SU-DHL-6 (cell line): Measurements from ENCODE around the gene CSRNP3.
A peak's percentile ranks its signal among the peaks of the same experiment; 100 is the strongest.

Experiments
- H2AFZ ChIP-seq: fragments of 200-600 bp; sonication (generic); 2 replicates; pipeline ENCODE4 v1.6.1; 2014; ENCODE audit warnings: low read depth, mild to moderate bottlenecking, moderate library complexity, mixed read lengths, antibody characterized with exemption, low read length; ENCODE audit not compliant: severe bottlenecking
- H3F3A ChIP-seq: fragments of 200-600 bp; shearing (Covaris generic); 2 replicates; pipeline ENCODE4 v1.6.0; 2016; ENCODE audit warnings: antibody characterized with exemption, mild to moderate bottlenecking; ENCODE audit not compliant: insufficient read depth
- H3K27ac ChIP-seq: fragments of 200-600 bp; sonication (generic); 2 replicates; pipeline ENCODE4 v1.5.1; 2016; ENCODE audit warnings: low read depth, mild to moderate bottlenecking, low read length, moderate library complexity, mixed read lengths
- H3K27me3 ChIP-seq: fragments of 200-600 bp; sonication (generic), shearing (Covaris generic); 2 replicates; pipeline ENCODE4 v1.6.0; 2014; ENCODE audit warnings: mild to moderate bottlenecking, low read length
- H3K36me3 ChIP-seq: fragments of 200-600 bp; sonication (generic); 2 replicates; pipeline ENCODE4 v1.6.1; 2014; ENCODE audit warnings: mild to moderate bottlenecking, low read length, mixed read lengths
- H3K4me2 ChIP-seq: fragments of 300-600, 200-600 bp; shearing (Covaris generic), sonication (generic); 2 replicates; pipeline ENCODE4 v1.6.0; 2014; ENCODE audit warnings: low read length, low read depth, mild to moderate bottlenecking; ENCODE audit not compliant: poor library complexity, severe bottlenecking
- H3K4me3 ChIP-seq: fragments of 200-600 bp; sonication (generic); 2 replicates; pipeline ENCODE4 v1.5.1; 2014; ENCODE audit warnings: antibody characterized with exemption, low read length, mild to moderate bottlenecking, mixed read lengths; ENCODE audit not compliant: insufficient read depth, poor library complexity, severe bottlenecking
- H3K79me2 ChIP-seq: fragments of 200-600 bp; sonication (generic); 2 replicates; pipeline ENCODE4 v1.6.1; 2014; ENCODE audit warnings: mild to moderate bottlenecking, low read length, moderate library complexity; ENCODE audit not compliant: insufficient read depth
- H3K9ac ChIP-seq: fragments of 200-600 bp; sonication (generic); 2 replicates; pipeline ENCODE4 v1.7.0; 2014; ENCODE audit warnings: mild to moderate bottlenecking, low read length
- H3K9me2 ChIP-seq: fragments of 200-600 bp; sonication (generic); replicated peaks from 2 replicates; pipeline ENCODE4 v1.6.1; 2014; ENCODE audit warnings: low read length; ENCODE audit not compliant: insufficient read depth
- H3K9me3 ChIP-seq: fragments of 200-600 bp; sonication (generic); 2 replicates; pipeline ENCODE4 v1.6.1; 2014; ENCODE audit warnings: low read length, mixed read lengths; ENCODE audit not compliant: insufficient read depth
- H4K20me1 ChIP-seq: fragments of 200-600 bp; sonication (generic); 2 replicates; pipeline ENCODE4 v1.6.1; 2014; ENCODE audit warnings: low read depth, mild to moderate bottlenecking, antibody characterized with exemption, low read length, moderate library complexity, mixed read lengths
- CTCF ChIP-seq: fragments of 200-600 bp; sonication (generic); IDR thresholded peaks from one replicate; pipeline ENCODE4 v1.5.1; 2017; ENCODE audit warnings: antibody characterized with exemption, mild to moderate bottlenecking, low read length, moderate library complexity; ENCODE audit not compliant: insufficient read depth, poor library complexity, severe bottlenecking
- EZH2phosphoT487 ChIP-seq: fragments of 200-600 bp; sonication (generic), shearing (Covaris generic); conservative IDR thresholded peaks from 2 replicates; pipeline ENCODE4 v1.6.1; 2018; ENCODE audit warnings: mild to moderate bottlenecking, antibody characterized with exemption, low read length, moderate library complexity, mixed read lengths

The CSRNP3 gene

GRCh38 chr2:165561516-165561915, 92.0 kb downstream of the CSRNP3 start:
- no peaks in the 10 kb centered on the region for H3K27me3 ChIP-seq
- no peak overlapping the region for H3K4me2 ChIP-seq
- no peaks in the 10 kb centered on the region for H3F3A ChIP-seq
- no peak overlapping the region for H3K27ac ChIP-seq
- TF ChIP-seq CTCF: no peak
- TF ChIP-seq EZH2phosphoT487: no peak
- no peak overlapping the region for H3K4me3 ChIP-seq
- no peaks in the 10 kb centered on the region for H3K9me3 ChIP-seq
- no peaks in the 10 kb centered on the region for H4K20me1 ChIP-seq
- H3K36me3 ChIP-seq: no peaks in the 10 kb centered on the region
- no peaks in the 10 kb centered on the region for H3K79me2 ChIP-seq
- no peaks in the 10 kb centered on the region for H3K9me2 ChIP-seq
- no peak overlapping the region for H3K9ac ChIP-seq
- no peak overlapping the region for H2AFZ ChIP-seq

DNA sequence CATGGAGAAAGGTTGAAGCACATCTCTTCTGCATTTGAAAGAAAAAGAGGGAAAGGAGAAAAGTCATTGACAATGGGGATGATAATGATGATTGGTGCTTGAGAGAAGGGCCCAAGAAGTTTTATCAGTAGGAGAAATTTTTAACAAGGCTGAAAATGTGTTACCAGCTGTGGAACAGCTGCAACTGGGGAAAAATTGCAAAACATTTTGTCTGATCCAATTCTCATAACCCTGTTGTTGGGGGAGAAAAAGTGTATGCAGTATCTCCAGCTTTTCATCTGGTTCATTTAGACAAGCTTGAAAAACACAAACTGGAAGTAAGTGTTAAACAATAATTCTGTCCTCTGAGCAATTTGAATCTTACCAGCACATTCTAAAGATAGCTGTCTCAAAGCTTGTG, 92.7 kb downstream of the CSRNP3 start:
- TF ChIP-seq CTCF: no peak
- TF ChIP-seq EZH2phosphoT487: no peak
- Histone ChIP-seq H3K79me2 (no peaks in the 10 kb centered on the region), H3K4me3 (no peak overlapping the region), H3K9me3 (no peaks in the 10 kb centered on the region), H3K27ac (no peak overlapping the region), H3K27me3 (no peaks in the 10 kb centered on the region), H3K36me3 (no peaks in the 10 kb centered on the region), H3F3A (no peaks in the 10 kb centered on the region), H4K20me1 (no peaks in the 10 kb centered on the region), H3K9me2 (no peaks in the 10 kb centered on the region), H3K4me2 (no peak overlapping the region), H2AFZ (no peak overlapping the region), H3K9ac (no peak overlapping the region)

- H3F3A ChIP-seq: no peaks in the 10 kb centered on the region
- no peaks in the 10 kb centered on the region for H3K79me2 ChIP-seq
- H3K9ac ChIP-seq: no peak overlapping the region
- H3K9me2 ChIP-seq: no peaks in the 10 kb centered on the region
- no peak overlapping the region for H3K4me2 ChIP-seq
- no peak overlapping the region for H3K27ac ChIP-seq
- TF ChIP-seq EZH2phosphoT487 (no peak), CTCF (peak; percentile 22)
- no peaks in the 10 kb centered on the region for H3K9me3 ChIP-seq
- H3K4me3 ChIP-seq: no peak overlapping the region
- no peaks in the 10 kb centered on the region for H4K20me1 ChIP-seq
- no peaks in the 10 kb centered on the region for H3K27me3 ChIP-seq
- H3K36me3 ChIP-seq: no peaks in the 10 kb centered on the region
- no peak overlapping the region for H2AFZ ChIP-seq
Observed at GRCh38 chr2:165563468-165564225, 94.1 kb downstream of the CSRNP3 start.
